Fibroblast of peridontal ligament (primary cell): ENCODE measurements around the gene DNAH6.

Experiments used
- DNase-seq: peaks from one replicate; pipeline ENCODE4 v3.0.0-alpha.2; 2010; ENCODE audit errors: extremely low read depth

DNAH6 gene, protein sequence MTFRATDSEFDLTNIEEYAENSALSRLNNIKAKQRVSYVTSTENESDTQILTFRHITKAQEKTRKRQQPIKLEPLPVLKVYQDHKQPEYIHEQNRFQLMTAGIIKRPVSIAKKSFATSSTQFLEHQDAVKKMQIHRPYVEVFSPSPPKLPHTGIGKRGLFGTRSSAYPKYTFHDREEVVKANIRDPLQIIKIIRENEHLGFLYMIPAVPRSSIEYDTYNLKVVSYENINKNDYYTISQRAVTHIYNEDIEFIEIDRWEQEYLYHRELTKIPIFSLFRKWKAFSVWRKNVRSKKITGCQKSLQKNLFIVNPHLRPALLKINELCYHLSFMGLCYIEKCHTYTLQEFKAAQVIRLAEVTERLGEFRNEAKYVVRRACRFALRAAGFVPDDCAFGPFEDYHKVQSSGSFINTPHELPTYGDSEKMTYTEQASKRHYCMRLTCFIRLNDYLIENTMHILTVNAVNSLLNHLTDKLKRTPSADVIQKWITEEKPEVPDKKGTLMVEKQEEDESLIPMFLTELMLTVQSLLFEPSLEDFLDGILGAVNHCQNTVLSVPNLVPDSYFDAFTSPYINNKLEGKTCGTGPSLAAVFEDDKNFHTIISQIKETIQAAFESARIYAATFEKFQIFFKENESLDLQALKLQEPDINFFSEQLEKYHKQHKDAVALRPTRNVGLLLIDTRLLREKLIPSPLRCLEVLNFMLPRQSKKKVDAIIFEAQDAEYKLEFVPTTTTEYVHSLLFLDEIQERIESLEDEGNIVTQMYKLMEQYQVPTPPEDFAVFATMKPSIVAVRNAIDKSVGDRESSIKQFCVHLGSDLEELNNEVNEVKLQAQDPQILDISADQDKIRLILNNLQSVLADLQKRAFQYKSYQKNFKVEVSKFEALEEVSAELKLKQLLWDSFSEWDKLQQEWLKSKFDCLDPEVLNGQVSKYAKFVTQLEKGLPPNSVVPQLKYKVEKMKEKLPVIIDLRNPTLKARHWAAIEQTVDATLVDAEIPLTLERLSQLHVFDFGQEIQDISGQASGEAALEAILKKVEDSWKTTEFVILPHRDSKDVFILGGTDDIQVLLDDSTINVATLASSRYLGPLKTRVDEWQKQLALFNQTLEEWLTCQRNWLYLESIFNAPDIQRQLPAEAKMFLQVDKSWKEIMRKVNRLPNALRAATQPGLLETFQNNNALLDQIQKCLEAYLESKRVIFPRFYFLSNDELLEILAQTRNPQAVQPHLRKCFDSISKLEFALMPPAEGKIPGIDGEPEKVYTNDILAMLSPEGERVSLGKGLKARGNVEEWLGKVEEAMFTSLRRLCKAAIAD (N-terminal part only)

GRCh38 chr2:84516234-84516986 is at the start of gene DNAH6:
DNAH6 (plus strand) TSS chr2:84516498; CDS start chr2:84517827, 1,329 bp downstream.
- peak; percentile 96 for DNase-seq

DNA sequence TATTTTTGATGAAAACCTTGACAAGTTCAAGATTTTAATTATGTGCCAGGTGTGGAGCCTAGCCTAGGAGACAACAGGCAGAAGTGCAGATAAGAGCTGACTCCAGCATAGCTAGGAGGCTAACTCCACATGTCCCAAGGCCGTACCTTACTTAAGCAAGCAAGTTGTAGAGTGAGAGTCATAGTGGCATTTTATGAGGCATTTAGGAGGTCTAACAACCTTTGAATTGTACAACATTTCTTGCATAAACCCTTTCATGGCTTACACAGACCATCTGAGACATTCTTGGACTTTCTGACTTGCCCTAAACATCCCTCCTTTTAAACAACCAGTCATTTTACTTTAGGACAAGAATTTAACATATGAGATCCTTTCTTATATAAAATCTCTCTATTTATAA is 48.9 kb upstream of the DNAH6 start:
- DNase-seq: no peak

DNA sequence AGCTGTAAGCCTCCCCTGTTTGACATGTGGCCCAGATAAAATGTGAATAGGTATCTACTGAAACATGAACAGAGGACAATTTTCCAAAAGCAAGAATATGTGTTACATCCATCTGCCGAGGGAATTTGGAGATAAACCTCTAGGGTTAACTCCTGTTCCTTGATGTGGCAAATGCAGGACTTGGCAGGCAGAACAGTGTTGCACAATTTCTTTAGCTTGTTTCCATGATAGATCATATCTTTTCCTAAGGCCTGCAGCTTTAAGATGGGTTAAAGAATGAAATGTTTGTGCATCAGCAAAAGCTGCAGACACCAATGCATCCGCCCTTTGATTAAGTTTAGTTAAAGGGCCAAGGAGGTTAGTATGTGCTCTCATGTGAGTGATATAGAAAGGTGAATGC is 43.9 kb upstream of the DNAH6 start:
- DNase-seq: peak; percentile 68

DNA sequence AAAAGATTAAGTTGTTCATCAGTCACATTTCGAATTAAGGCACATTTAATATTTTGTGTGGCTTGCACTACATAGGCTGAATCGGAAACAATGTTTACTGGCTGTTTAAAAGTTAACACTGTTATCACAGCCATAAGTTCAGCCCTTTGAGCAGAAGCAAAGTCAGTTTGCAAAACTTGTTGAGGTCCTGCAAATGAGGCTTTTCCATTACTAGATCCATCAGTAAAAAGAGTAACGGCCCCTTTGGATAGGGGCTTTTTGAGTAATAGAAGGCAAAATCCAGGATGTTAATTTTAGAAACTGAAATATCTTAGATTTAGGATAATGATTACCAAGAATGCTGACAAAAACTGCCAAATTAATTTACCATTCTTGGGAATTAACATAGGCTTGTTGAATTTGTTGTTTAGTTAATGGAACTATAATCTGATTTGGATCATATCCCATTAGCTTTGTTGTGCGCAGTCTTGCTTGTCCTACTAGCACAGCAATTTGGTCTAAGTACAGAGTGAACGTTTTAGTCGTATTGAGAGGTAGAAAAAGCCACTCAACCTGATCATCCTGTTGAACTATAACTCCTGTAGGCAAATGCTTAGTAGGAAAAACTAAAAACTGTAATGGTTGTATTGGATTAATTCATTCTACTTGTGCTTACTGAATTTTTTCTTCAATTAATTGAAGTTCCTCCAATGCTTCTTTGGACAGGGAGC is 43.3 kb upstream of the DNAH6 start:
- no peak for DNase-seq

- no peak for DNase-seq
These were observed 42.1 kb upstream of the DNAH6 start for GRCh38 chr2:84474176-84474575.

- DNase-seq: no peak
These were observed 38.4 kb upstream of the DNAH6 start for GRCh38 chr2:84477886-84478285.

GRCh38 chr2:84478867-84479266 is 37.4 kb upstream of the DNAH6 start:
- no peak for DNase-seq

DNA sequence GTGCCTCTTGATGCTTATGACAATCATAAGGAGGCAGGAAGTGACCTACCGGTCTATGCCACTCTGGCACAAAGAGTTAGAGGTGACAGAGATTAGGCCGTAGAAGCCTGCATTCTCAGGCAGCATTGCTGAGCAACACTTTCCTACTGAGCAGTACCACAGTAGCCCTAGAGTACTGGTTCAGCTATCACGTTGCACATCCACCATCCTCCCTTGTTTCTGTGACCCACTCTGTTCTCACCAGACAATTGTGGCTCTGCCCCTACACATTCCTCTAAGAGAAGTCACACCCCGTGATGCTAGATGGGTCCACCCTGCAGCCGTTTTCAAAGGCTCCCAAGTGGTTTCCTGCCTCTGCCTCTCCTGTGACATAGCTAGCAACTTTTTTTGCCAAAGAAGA is 34.6 kb upstream of the DNAH6 start:
- peak; percentile 60 for DNase-seq

DNA sequence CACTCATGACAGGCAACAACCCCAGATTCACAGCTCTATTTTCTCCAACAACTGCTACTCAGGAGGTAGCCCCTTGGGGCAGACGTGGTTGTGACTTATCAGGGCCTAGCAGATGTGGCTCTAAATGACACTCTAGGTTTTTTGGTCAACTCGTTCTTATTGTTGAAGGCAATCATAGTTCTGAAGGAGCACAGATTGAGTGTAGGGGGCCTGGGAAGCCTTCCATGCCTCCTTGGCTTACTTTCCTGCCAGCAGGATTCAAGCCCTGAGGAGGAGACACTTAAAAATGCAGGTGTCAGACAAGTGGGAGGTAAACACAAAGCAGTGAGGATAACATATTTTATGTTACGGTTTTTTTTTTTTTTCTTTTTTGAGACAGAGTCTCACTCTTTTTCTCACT is 33.7 kb upstream of the DNAH6 start:
- DNase-seq: no peak

- no peak for DNase-seq
These were observed 33.0 kb upstream of the DNAH6 start for GRCh38 chr2:84483320-84483719.

DNA sequence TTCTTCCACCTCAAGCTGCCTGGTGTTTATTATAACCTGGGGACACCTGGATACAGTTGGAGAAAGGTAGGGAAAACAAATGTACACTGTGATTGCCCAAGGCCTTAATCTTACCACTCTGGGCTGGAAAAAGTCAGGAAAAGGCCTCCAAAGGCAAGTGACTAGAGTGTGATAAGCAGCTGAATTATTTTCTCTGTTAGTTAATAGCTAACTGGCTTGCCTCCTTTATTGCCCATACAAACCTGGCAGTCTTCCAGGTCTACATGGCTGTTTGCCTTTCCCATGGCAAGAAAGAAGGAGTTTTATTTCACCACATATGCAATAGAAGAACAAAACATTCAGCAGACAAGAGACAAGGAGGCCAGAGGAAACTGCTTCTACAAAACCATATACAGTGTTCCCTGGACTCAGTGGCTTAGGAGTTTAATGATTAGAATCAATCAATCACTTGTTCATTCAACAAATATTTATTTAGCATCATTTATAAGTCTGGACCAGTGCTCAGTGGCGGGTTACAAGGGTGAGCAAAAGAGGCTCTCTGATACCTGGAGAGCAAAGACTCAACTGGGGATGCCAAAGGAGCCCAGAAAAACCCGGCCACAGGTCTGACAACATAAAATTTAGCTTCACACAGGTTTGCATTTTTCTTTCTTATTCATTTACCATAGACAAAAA is 29.7 kb upstream of the DNAH6 start:
- peak; percentile 71 for DNase-seq

GRCh38 chr2:84487298-84487996 is 28.9 kb upstream of the DNAH6 start:
- peak; percentile 42 for DNase-seq

DNA sequence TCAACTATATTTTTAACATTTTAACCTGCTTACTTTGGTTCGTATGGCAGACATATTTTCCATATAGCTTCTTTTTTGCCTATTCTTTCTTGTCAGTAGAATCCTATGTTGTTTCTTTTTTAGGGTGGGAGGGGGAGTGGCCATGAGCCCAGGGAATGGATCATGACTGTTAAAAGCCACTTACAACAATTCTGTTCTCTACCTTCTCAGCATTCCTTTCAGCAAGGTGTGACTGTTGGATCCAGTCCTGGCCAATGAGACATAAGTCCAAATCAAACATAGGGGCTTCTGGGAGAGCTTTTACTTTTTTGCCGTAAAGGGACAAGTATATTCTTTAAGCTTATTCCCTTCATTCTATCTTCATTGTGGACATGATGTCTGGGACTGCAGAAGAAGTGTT is 25.0 kb upstream of the DNAH6 start:
- no peak for DNase-seq

- DNase-seq: no peak
These were observed 24.6 kb upstream of the DNAH6 start for GRCh38 chr2:84491741-84492140.

GRCh38 chr2:84492571-84492970 is 23.7 kb upstream of the DNAH6 start:
- DNase-seq: peak; percentile 53

DNA sequence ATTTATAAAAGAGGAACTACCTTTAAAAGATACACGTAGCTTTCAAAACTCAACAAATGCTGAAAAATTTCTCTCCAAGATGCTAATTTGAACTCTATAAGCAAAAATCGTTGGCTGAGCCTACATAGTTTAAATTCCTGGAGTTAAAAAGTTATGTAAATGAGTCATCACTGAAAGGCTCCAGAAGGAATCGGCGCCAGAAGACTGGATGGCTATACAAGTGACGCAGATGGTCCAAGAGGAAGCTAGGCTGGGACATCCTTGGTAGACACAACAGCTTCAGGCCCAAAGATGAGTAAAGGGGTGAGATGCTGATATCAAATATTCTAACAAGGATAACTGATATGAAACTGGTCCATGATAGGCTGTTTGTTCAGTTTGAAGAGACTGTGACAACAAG is 22.8 kb upstream of the DNAH6 start:
- DNase-seq: peak; percentile 92

- DNase-seq: no peak
These were observed 22.2 kb upstream of the DNAH6 start for GRCh38 chr2:84494070-84494469.

DNA sequence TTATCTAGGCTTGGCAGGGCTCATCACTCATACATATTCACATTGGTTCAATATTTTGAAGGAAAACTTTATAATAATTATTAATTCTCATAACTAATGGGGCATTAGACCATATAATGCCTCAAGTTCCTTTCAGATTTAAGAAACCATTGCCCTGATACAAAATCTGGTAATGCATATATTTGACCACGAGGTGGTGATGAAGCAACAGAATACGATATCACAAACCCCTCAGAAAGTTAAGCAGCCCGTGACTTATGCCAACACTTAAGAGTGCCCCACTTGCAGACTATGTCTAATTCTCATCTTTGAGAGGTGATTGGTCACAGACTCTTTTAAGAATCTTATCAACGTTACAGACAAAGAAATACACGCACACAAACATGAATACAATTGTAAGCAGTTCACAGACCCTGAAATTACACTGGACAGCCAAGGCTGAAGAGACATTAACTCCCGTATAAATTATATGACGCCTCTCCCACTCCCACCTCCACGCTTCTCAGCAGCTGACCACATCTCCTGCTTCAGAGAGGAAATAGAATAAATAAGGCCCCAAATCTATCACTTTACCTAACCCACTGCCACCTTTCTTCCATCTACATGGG is 20.7 kb upstream of the DNAH6 start:
- DNase-seq: peak; percentile 91

DNA sequence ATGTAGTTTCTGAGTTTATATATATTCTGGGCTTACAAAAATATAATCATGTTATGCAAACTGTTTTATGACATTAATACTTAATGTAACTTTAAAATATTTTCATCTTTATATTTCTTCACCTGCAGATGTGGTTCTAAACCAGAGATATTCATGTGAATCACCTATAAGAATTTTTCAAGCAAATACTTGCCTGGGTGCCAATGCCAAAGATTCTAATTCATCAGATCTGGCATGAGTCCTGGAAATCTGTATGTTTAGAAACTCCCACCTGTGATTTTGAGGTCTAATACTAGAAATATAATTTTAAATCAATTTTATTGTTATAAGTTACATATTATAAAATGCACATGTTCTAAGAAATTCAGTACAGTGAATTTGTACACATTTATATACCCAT is 19.9 kb upstream of the DNAH6 start:
- no peak for DNase-seq
